HepG2 (cell line): ENCODE measurements around the gene SSNA1. TPM values are rescaled to one million over a fixed set of nuclear protein-coding genes. Genes with fewer than 3 reads are reported as not detected.

Experiments
- AHR ChIP-seq: IDR thresholded peaks from 2 replicates; pipeline ENCODE4 v1.6.1; 2018; ENCODE audit warnings: missing genetic modification reagents, missing compliant biosample characterization
- CBFB ChIP-seq: sonication (generic); formaldehyde crosslinking; IDR thresholded peaks from 2 replicates; pipeline ENCODE4 v1.4.0; 2020; ENCODE audit warnings: missing genetic modification reagents
- CEBPB ChIP-seq: IDR thresholded peaks from 2 replicates; pipeline ENCODE4 v1.6.1; 2011; ENCODE audit warnings: low read depth, low read length, improper control_type of control experiment, borderline replicate concordance
- FOXO1 ChIP-seq: sonication (generic); formaldehyde crosslinking; IDR thresholded peaks from 2 replicates; pipeline ENCODE4 v1.4.0; 2020; ENCODE audit warnings: missing genetic modification reagents
- GTF3A ChIP-seq: sonication (generic); formaldehyde crosslinking; conservative IDR thresholded peaks from 2 replicates; pipeline ENCODE4 v1.4.0; 2020; ENCODE audit warnings: mild to moderate bottlenecking, missing genetic modification reagents
- HNF4A ChIP-seq: sonication (generic); formaldehyde crosslinking; IDR thresholded peaks from 2 replicates; pipeline ENCODE4 v1.4.0; 2020; ENCODE audit warnings: missing genetic modification reagents
- JDP2 ChIP-seq: sonication (generic); formaldehyde crosslinking; IDR thresholded peaks from 2 replicates; pipeline ENCODE4 v1.8.1; 2022; ENCODE audit warnings: missing genetic modification reagents, borderline replicate concordance
- KDM6A ChIP-seq: IDR thresholded peaks from 2 replicates; pipeline ENCODE4 v1.6.1; 2016; ENCODE audit warnings: low read depth
- KLF15 ChIP-seq: sonication (generic); formaldehyde crosslinking; IDR thresholded peaks from 2 replicates; pipeline ENCODE4 v1.8.1; 2023; ENCODE audit warnings: borderline replicate concordance, mild to moderate bottlenecking, inconsistent platforms, missing genetic modification reagents, mixed read lengths
- NAIF1 ChIP-seq: sonication (generic); formaldehyde crosslinking; IDR thresholded peaks from 2 replicates; pipeline ENCODE4 v1.5.0; 2020; ENCODE audit warnings: mild to moderate bottlenecking, missing genetic modification reagents, borderline replicate concordance
- NFIB ChIP-seq: sonication (generic); formaldehyde crosslinking; IDR thresholded peaks from 2 replicates; pipeline ENCODE4 v1.9.0; 2021; ENCODE audit warnings: missing genetic modification reagents, mild to moderate bottlenecking, borderline replicate concordance
- NR2C2 ChIP-seq: sonication (generic); formaldehyde crosslinking; IDR thresholded peaks from 2 replicates; pipeline ENCODE4 v1.4.0; 2020; ENCODE audit warnings: missing genetic modification reagents, mild to moderate bottlenecking, moderate library complexity, borderline replicate concordance
- PHF8 ChIP-seq: sonication (generic); formaldehyde crosslinking; IDR thresholded peaks from 2 replicates; pipeline ENCODE4 v1.5.0; 2020; ENCODE audit warnings: missing genetic modification reagents
- SCMH1 ChIP-seq: sonication (generic); formaldehyde crosslinking; IDR thresholded peaks from 2 replicates; pipeline ENCODE4 v1.9.0; 2021; ENCODE audit warnings: missing genetic modification reagents, mild to moderate bottlenecking, borderline replicate concordance
- SIX4 ChIP-seq: sonication (generic); formaldehyde crosslinking; IDR thresholded peaks from 2 replicates; pipeline ENCODE4 v1.4.0; 2020; ENCODE audit warnings: missing genetic modification reagents
- ZKSCAN1 ChIP-seq: fragments of 150-350 bp; IDR thresholded peaks from 2 replicates; pipeline ENCODE4 v1.6.1; 2014; ENCODE audit warnings: low read length
- ZNF501 ChIP-seq: sonication (generic); formaldehyde crosslinking; IDR thresholded peaks from 2 replicates; pipeline ENCODE4 v1.5.1; 2020; ENCODE audit warnings: mild to moderate bottlenecking, moderate library complexity, missing genetic modification reagents
- ZNF674 ChIP-seq: sonication (generic); formaldehyde crosslinking; IDR thresholded peaks from 2 replicates; pipeline ENCODE4 v1.5.0; 2020; ENCODE audit warnings: low read depth, mild to moderate bottlenecking, missing genetic modification reagents
- ZSCAN20 ChIP-seq: sonication (generic); formaldehyde crosslinking; IDR thresholded peaks from 2 replicates; pipeline ENCODE4 v1.4.0; 2020; ENCODE audit warnings: missing genetic modification reagents, mild to moderate bottlenecking, borderline replicate concordance
- polyA plus RNA-seq, 8 experiments: library from polyadenylated mRNA; depleted of rRNA in 3 of 8; stranded (reverse) in 7 of 8; unstranded in 1 of 8; fragments of >200 nt; fragmentation: Illumina TruSeq in 4 of 8; extraction: Trizol in 4 of 8; gene quantifications; 2 replicates each; pipeline versions ENCODE4 v1.2.1 to v1.2.3, GENCODE V29; 2011 to 2016; ENCODE audit warnings: low read depth in 4 of 8, missing spikeins in 1 of 8, mixed read lengths in 1 of 8; ENCODE audit not compliant: insufficient read depth in 1 of 8
- total RNA-seq, 5 experiments: library from RNA; depleted of rRNA; stranded (reverse); fragments of >200 nt; fragmentation: Illumina TruSeq; extraction: Trizol; gene quantifications; 2 replicates each; pipeline ENCODE4 v1.2.3, GENCODE V29; 2016; ENCODE audit warnings: low read depth in 1 of 5
- TF ChIP-seq, protein P1 (sequence below): sonication (generic); formaldehyde crosslinking; IDR thresholded peaks from 2 replicates; pipeline ENCODE4 v1.5.1; 2020; ENCODE audit warnings: missing genetic modification reagents, mild to moderate bottlenecking, borderline replicate concordance
- TF ChIP-seq, protein P2 (sequence below): sonication (generic); formaldehyde crosslinking; IDR thresholded peaks from 2 replicates; pipeline ENCODE4 v1.4.0; 2020; ENCODE audit warnings: missing genetic modification reagents
- TF ChIP-seq, protein P3 (sequence below): sonication (generic); formaldehyde crosslinking; IDR thresholded peaks from 2 replicates; pipeline ENCODE4 v1.5.0; 2020; ENCODE audit warnings: mild to moderate bottlenecking, missing genetic modification reagents, borderline replicate concordance

SSNA1 gene
- total and polyA plus RNA-seq, 2 of the 13 experiments (the other 11 are each of a cell fraction or from before 2014, with no cell fraction given), result 35.9 to 49.4 TPM

DNA sequence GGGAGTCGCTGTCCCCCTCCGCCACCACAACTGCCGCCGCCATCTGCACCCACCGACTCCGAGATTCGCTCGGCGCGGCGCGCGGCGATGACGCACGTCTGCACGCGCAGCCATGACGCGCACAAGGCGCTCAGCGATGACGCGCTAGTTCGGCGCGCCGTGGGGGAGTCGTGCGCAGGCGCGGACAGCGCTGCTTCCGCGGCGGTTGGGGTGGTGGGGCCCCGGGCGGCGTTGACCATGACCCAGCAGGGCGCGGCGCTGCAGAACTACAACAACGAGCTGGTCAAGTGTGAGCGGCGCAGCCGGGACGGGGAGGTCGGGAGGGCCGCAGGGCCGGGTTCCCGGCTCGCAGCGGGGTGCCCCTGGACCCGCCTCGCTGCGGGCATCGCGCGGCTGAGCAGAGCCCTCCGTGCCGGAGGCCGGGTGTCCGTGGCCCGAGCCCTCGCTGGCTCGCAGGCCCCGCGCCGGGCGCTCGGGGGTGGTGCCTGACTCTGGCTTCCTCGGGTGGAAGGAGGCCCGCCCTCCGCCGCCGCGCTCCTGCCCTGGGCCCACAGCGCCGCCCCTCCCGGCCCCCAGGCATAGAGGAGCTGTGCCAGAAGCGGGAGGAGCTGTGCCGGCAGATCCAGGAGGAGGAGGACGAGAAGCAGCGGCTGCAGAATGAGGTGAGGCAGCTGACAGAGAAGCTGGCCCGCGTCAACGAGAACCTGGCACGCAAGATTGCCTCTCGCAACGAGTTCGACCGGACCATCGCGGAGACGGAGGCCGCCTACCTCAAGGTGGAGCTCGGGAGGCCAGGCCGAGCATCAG lies at the start of gene SSNA1, which contains the start of gene ANAPC2 (continued):
- TF ChIP-seq, protein P1, sequence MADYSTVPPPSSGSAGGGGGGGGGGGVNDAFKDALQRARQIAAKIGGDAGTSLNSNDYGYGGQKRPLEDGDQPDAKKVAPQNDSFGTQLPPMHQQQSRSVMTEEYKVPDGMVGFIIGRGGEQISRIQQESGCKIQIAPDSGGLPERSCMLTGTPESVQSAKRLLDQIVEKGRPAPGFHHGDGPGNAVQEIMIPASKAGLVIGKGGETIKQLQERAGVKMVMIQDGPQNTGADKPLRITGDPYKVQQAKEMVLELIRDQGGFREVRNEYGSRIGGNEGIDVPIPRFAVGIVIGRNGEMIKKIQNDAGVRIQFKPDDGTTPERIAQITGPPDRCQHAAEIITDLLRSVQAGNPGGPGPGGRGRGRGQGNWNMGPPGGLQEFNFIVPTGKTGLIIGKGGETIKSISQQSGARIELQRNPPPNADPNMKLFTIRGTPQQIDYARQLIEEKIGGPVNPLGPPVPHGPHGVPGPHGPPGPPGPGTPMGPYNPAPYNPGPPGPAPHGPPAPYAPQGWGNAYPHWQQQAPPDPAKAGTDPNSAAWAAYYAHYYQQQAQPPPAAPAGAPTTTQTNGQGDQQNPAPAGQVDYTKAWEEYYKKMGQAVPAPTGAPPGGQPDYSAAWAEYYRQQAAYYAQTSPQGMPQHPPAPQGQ (CRISPR knock-in tag), result no peak
- TF ChIP-seq NR2C2, result peak; percentile 80
- TF ChIP-seq, protein P2, sequence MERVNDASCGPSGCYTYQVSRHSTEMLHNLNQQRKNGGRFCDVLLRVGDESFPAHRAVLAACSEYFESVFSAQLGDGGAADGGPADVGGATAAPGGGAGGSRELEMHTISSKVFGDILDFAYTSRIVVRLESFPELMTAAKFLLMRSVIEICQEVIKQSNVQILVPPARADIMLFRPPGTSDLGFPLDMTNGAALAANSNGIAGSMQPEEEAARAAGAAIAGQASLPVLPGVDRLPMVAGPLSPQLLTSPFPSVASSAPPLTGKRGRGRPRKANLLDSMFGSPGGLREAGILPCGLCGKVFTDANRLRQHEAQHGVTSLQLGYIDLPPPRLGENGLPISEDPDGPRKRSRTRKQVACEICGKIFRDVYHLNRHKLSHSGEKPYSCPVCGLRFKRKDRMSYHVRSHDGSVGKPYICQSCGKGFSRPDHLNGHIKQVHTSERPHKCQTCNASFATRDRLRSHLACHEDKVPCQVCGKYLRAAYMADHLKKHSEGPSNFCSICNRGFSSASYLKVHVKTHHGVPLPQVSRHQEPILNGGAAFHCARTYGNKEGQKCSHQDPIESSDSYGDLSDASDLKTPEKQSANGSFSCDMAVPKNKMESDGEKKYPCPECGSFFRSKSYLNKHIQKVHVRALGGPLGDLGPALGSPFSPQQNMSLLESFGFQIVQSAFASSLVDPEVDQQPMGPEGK (CRISPR knock-in tag), result peak; percentile 75
- peak; percentile 44; the same call in 1 of the 2 replicates for TF ChIP-seq KLF15 (CRISPR knock-in tag)
- no peak for TF ChIP-seq NAIF1 (CRISPR knock-in tag)
- peak; percentile 74; the same call in 1 of the 2 replicates for TF ChIP-seq ZSCAN20
- no peak for TF ChIP-seq SCMH1 (CRISPR knock-in tag)
- no peak for TF ChIP-seq NFIB
- TF ChIP-seq CEBPB, result no peak
- 0 out of 2 replicates have a peak, but pooled peaks have one; percentile 11 for TF ChIP-seq HNF4A
- peak; percentile 70 for TF ChIP-seq SIX4 (CRISPR knock-in tag)
- TF ChIP-seq KDM6A (CRISPR knock-in tag), result no peak
- peak; percentile 91 for TF ChIP-seq CBFB (CRISPR knock-in tag)
- no peak for TF ChIP-seq JDP2 (CRISPR knock-in tag)
- no peak; the same call in 1 of the 2 replicates for TF ChIP-seq ZNF501 (CRISPR knock-in tag)
- TF ChIP-seq ZNF674, result no peak
- TF ChIP-seq ZKSCAN1, result peak; percentile 84
- peak; percentile 91 for TF ChIP-seq PHF8 (CRISPR knock-in tag)
- no peak for TF ChIP-seq AHR (CRISPR knock-in tag)
- TF ChIP-seq GTF3A (CRISPR knock-in tag), result no peak
- TF ChIP-seq, protein P3, sequence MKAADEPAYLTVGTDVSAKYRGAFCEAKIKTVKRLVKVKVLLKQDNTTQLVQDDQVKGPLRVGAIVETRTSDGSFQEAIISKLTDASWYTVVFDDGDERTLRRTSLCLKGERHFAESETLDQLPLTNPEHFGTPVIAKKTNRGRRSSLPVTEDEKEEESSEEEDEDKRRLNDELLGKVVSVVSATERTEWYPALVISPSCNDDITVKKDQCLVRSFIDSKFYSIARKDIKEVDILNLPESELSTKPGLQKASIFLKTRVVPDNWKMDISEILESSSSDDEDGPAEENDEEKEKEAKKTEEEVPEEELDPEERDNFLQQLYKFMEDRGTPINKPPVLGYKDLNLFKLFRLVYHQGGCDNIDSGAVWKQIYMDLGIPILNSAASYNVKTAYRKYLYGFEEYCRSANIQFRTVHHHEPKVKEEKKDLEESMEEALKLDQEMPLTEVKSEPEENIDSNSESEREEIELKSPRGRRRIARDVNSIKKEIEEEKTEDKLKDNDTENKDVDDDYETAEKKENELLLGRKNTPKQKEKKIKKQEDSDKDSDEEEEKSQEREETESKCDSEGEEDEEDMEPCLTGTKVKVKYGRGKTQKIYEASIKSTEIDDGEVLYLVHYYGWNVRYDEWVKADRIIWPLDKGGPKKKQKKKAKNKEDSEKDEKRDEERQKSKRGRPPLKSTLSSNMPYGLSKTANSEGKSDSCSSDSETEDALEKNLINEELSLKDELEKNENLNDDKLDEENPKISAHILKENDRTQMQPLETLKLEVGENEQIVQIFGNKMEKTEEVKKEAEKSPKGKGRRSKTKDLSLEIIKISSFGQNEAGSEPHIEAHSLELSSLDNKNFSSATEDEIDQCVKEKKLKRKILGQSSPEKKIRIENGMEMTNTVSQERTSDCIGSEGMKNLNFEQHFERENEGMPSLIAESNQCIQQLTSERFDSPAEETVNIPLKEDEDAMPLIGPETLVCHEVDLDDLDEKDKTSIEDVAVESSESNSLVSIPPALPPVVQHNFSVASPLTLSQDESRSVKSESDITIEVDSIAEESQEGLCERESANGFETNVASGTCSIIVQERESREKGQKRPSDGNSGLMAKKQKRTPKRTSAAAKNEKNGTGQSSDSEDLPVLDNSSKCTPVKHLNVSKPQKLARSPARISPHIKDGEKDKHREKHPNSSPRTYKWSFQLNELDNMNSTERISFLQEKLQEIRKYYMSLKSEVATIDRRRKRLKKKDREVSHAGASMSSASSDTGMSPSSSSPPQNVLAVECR (CRISPR knock-in tag), result peak; percentile 98
- TF ChIP-seq FOXO1, result peak; percentile 84
